H1 (cell line): ENCODE measurements around the gene NCAPG2. TPM values are rescaled to one million over a fixed set of nuclear protein-coding genes. Genes with fewer than 3 reads are reported as not detected.

ENCODE experiments used
- CTCF ChIA-PET: fragments of 300-600 bp; sonication (Branson Sonifier 250); formaldehyde crosslinking; loops from one replicate; lab custom pipeline; 2021; ENCODE audit not compliant: partially characterized antibody; lab: Charles Lee
- POLR2A ChIA-PET: fragments of 300-600 bp; sonication (Branson Sonifier 250); formaldehyde crosslinking; loops from one replicate; lab custom pipeline; 2021; ENCODE audit warnings: inconsistent platforms; ENCODE audit not compliant: partially characterized antibody; lab: Charles Lee
- DNase-seq, 2 experiments: peaks; one replicate each; pipeline versions ENCODE4 v3.0.0 to v3.0.0-alpha.2; 2010 to 2022; ENCODE audit warnings: low spot score in 2 of 2, low read depth in 1 of 2, mixed read lengths in 1 of 2
- FAIRE-seq: peaks from 2 replicates; lab custom pipeline; 2011; peaks lifted over from hg19 to GRCh38; lab: Jason Lieb, UNC
- H2AFZ ChIP-seq: 2 replicates; pipeline ENCODE4 v1.8.1; 2012; ENCODE audit warnings: low read length, inconsistent platforms
- H2AK5ac ChIP-seq: 2 replicates; pipeline ENCODE4 v1.6.1; 2013; ENCODE audit warnings: low read depth, low read length
- H2BK120ac ChIP-seq: replicated peaks from 2 replicates; pipeline ENCODE3; 2013; ENCODE audit warnings: low read depth, low read length, inconsistent platforms
- H2BK12ac ChIP-seq: 2 replicates; pipeline ENCODE4 v1.6.1; 2013; ENCODE audit warnings: low read depth, low read length
- H2BK15ac ChIP-seq: 2 replicates; pipeline ENCODE4 v1.6.1; 2013; ENCODE audit warnings: low read length
- H2BK20ac ChIP-seq: 2 replicates; pipeline ENCODE4 v1.6.1; 2013; ENCODE audit warnings: low read length
- H2BK5ac ChIP-seq: 2 replicates; pipeline ENCODE4 v1.6.1; 2013; ENCODE audit warnings: low read depth, low read length
- H3K14ac ChIP-seq: 2 replicates; pipeline ENCODE4 v1.6.1; 2013; ENCODE audit warnings: inconsistent platforms; ENCODE audit not compliant: insufficient read length
- H3K18ac ChIP-seq: 2 replicates; pipeline ENCODE4 v1.6.1; 2013; ENCODE audit warnings: low read length; ENCODE audit errors: extremely low read depth
- H3K23ac ChIP-seq: 2 replicates; pipeline ENCODE4 v1.6.1; 2013; ENCODE audit warnings: inconsistent platforms; ENCODE audit not compliant: insufficient read length
- H3K23me2 ChIP-seq: 2 replicates; pipeline ENCODE4 v1.6.1; 2013; ENCODE audit warnings: low read depth, low read length
- H3K27ac ChIP-seq: 2 replicates; pipeline ENCODE4 v1.6.1; 2011; ENCODE audit warnings: low read depth, low read length, inconsistent platforms
- H3K27me3 ChIP-seq, 4 experiments: replicated peaks in 1 of 4; 1 replicate in 1 of 4; 2 replicates in 3 of 4; pipeline versions ENCODE4 v1.6.1 to v1.8.1; 2011 to 2013; ENCODE audit warnings: low read length in 3 of 4, mild to moderate bottlenecking in 3 of 4, inconsistent platforms in 2 of 4, mixed read lengths in 2 of 4, moderate library complexity in 1 of 4; ENCODE audit not compliant: control insufficient read depth in 3 of 4, insufficient read depth in 3 of 4; ENCODE audit errors: extremely low read depth in 1 of 4
- H3K36me3 ChIP-seq, 4 experiments: 2 replicates each; pipeline versions ENCODE4 v1.6.1 to v1.8.1; 2011 to 2013; ENCODE audit warnings: mild to moderate bottlenecking in 4 of 4, low read length in 3 of 4, moderate library complexity in 2 of 4, control low read depth in 1 of 4, inconsistent platforms in 1 of 4; ENCODE audit not compliant: insufficient read depth in 4 of 4, control insufficient read depth in 2 of 4
- H3K4ac ChIP-seq: replicated peaks from 2 replicates; pipeline ENCODE3; 2013; ENCODE audit warnings: low read length, low read depth, mixed read lengths, inconsistent platforms; ENCODE audit not compliant: insufficient read length
- H3K4me1 ChIP-seq, 4 experiments: replicated peaks in 1 of 4; 1 replicate in 1 of 4; 2 replicates in 3 of 4; pipeline versions ENCODE4 v1.6.1 to v1.8.1; 2011 to 2013; ENCODE audit warnings: low read length in 3 of 4, inconsistent platforms in 2 of 4, mixed read lengths in 1 of 4; ENCODE audit not compliant: insufficient read depth in 4 of 4, control insufficient read depth in 3 of 4
- H3K4me2 ChIP-seq, 2 experiments: 2 replicates each; pipeline versions ENCODE4 v1.6.1 to v1.8.1; 2011 to 2013; ENCODE audit warnings: low read depth in 2 of 2, low read length in 2 of 2, control low read depth in 1 of 2, inconsistent platforms in 1 of 2, mild to moderate bottlenecking in 1 of 2; ENCODE audit not compliant: insufficient read depth in 1 of 2
- H3K4me3 ChIP-seq, 4 experiments: fragments of 200-600, 300-600 bp in 1 of 4; sonication (generic), shearing (Covaris generic), sonication (Bioruptor Twin) in 1 of 4; 2 replicates each; pipeline versions ENCODE4 v1.5.1 to v1.8.1; 2011 to 2016; ENCODE audit warnings: low read length in 4 of 4, low read depth in 3 of 4, control low read depth in 2 of 4, inconsistent platforms in 2 of 4, mild to moderate bottlenecking in 2 of 4, mixed read lengths in 1 of 4, moderate library complexity in 1 of 4; ENCODE audit not compliant: insufficient read depth in 2 of 4; ENCODE audit errors: extremely low read depth in 1 of 4
- H3K56ac ChIP-seq: replicated peaks from 2 replicates; pipeline ENCODE3; 2013; ENCODE audit warnings: low read depth, mild to moderate bottlenecking, mixed read lengths, low read length, inconsistent platforms; ENCODE audit not compliant: insufficient read length
- H3K79me1 ChIP-seq: 2 replicates; pipeline ENCODE4 v1.6.1; 2013; ENCODE audit warnings: low read depth, low read length, control low read depth
- H3K79me2 ChIP-seq, 2 experiments: 2 replicates each; pipeline versions ENCODE4 v1.6.1 to v1.8.1; 2012 to 2013; ENCODE audit warnings: low read length in 2 of 2, mild to moderate bottlenecking in 2 of 2, inconsistent platforms in 1 of 2; ENCODE audit not compliant: insufficient read depth in 2 of 2, control insufficient read depth in 1 of 2
- H3K9ac ChIP-seq, 4 experiments: replicated peaks in 1 of 4; 1 replicate in 1 of 4; 2 replicates in 3 of 4; pipeline versions ENCODE4 v1.6.1 to v1.8.1; 2011 to 2013; ENCODE audit warnings: low read depth in 3 of 4, low read length in 3 of 4, control low read depth in 2 of 4, mild to moderate bottlenecking in 2 of 4, moderate library complexity in 2 of 4, inconsistent platforms in 1 of 4; ENCODE audit errors: extremely low read depth in 1 of 4
- H3K9me3 ChIP-seq, 2 experiments: 2 replicates each; pipeline versions ENCODE4 v1.6.1 to v1.8.1; 2012 to 2013; ENCODE audit warnings: mild to moderate bottlenecking in 2 of 2, moderate library complexity in 2 of 2, control low read depth in 1 of 2, inconsistent platforms in 1 of 2, low read depth in 1 of 2, low read length in 1 of 2, mixed read lengths in 1 of 2; ENCODE audit not compliant: insufficient read depth in 2 of 2
- H4K20me1 ChIP-seq, 2 experiments: replicated peaks in 1 of 2; 2 replicates each; pipeline versions ENCODE3 to v1.8.1; 2011 to 2013; ENCODE audit warnings: inconsistent platforms in 2 of 2, low read length in 2 of 2, mild to moderate bottlenecking in 1 of 2; ENCODE audit not compliant: insufficient read depth in 2 of 2, control insufficient read depth in 1 of 2
- H4K5ac ChIP-seq: 2 replicates; pipeline ENCODE4 v1.6.1; 2013; ENCODE audit warnings: low read length, low read depth, mixed read lengths, inconsistent platforms; ENCODE audit not compliant: insufficient read length
- H4K8ac ChIP-seq: 2 replicates; pipeline ENCODE4 v1.8.0; 2013; ENCODE audit warnings: mild to moderate bottlenecking, moderate library complexity, low read length, inconsistent platforms; ENCODE audit not compliant: insufficient read depth; ENCODE audit errors: extremely low read depth
- H4K91ac ChIP-seq: replicated peaks from 2 replicates; pipeline ENCODE3; 2013; ENCODE audit warnings: low read length, mixed read lengths, inconsistent platforms; ENCODE audit not compliant: insufficient read length
- ATF3 ChIP-seq: IDR thresholded peaks from 2 replicates; pipeline ENCODE4 v1.6.1; 2011; ENCODE audit warnings: low read depth, mild to moderate bottlenecking, low read length; ENCODE audit not compliant: insufficient read depth
- BRCA1 ChIP-seq: IDR thresholded peaks from 2 replicates; pipeline ENCODE4 v1.6.1; 2012; ENCODE audit warnings: low read depth, low read length, improper control_type of control experiment
- CEBPB ChIP-seq: IDR thresholded peaks from 2 replicates; pipeline ENCODE4 v1.6.1; 2012; ENCODE audit warnings: low read depth, low read length
- EZH2 ChIP-seq: fragments of 200-600 bp; sonication (generic); IDR thresholded peaks from 2 replicates; pipeline ENCODE4 v1.7.1; 2012; ENCODE audit warnings: low read depth, mild to moderate bottlenecking, moderate library complexity, low read length, inconsistent platforms; ENCODE audit not compliant: severe bottlenecking
- GTF2F1 ChIP-seq: IDR thresholded peaks from 2 replicates; pipeline ENCODE4 v1.6.1; 2012; ENCODE audit warnings: low read depth, low read length, improper control_type of control experiment, borderline replicate concordance
- HDAC6 ChIP-seq: IDR thresholded peaks from one replicate; pipeline ENCODE4 v1.7.1; 2012; ENCODE audit warnings: low read depth, mild to moderate bottlenecking, inconsistent platforms, low read length, moderate library complexity
- KDM1A ChIP-seq: fragments of 200-600, 300-600 bp; sonication (generic); IDR thresholded peaks from 2 replicates; pipeline ENCODE4 v1.7.1; 2016; ENCODE audit warnings: mild to moderate bottlenecking, low read length, borderline replicate concordance
- POLR2A ChIP-seq, 2 experiments: IDR thresholded peaks; 1 replicate in 1 of 2; 2 replicates in 1 of 2; pipeline ENCODE4 v1.6.1; 2011; ENCODE audit warnings: low read depth in 2 of 2, low read length in 2 of 2, mild to moderate bottlenecking in 2 of 2; ENCODE audit errors: control extremely low read depth in 1 of 2
- RAD21 ChIP-seq, 2 experiments: IDR thresholded peaks in 1 of 2; conservative IDR thresholded peaks in 1 of 2; 2 replicates each; pipeline ENCODE4 v1.6.1; 2011; ENCODE audit warnings: low read depth in 2 of 2, low read length in 2 of 2, improper control_type of control experiment in 1 of 2, inconsistent platforms in 1 of 2, mild to moderate bottlenecking in 1 of 2, moderate library complexity in 1 of 2
- RBBP5 ChIP-seq: IDR thresholded peaks from 2 replicates; pipeline ENCODE4 v1.7.1; 2012; ENCODE audit warnings: low read depth, mild to moderate bottlenecking, inconsistent platforms, low read length, moderate library complexity, borderline replicate concordance
- SP4 ChIP-seq: IDR thresholded peaks from 2 replicates; pipeline ENCODE4 v1.6.1; 2012; ENCODE audit warnings: low read length, inconsistent platforms
- TAF7 ChIP-seq: optimal IDR thresholded peaks from 2 replicates; pipeline ENCODE3; 2011; ENCODE audit warnings: low read depth, mild to moderate bottlenecking, inconsistent platforms, low read length, moderate library complexity, borderline replicate concordance
- ZNF274 ChIP-seq: IDR thresholded peaks from 2 replicates; pipeline ENCODE4 v1.7.0; 2012; ENCODE audit warnings: low read length, borderline replicate concordance; ENCODE audit errors: extremely low read depth
- WGBS, 2 experiments: shearing (Covaris generic) in 1 of 2; methylation state at CpG; one replicate each; pipeline versions ENCODE4 v1.1.6 to v1.1.7; 2013 to 2015; ENCODE audit warnings: low lambda C conversion rate in 2 of 2, mixed read lengths in 2 of 2, inconsistent platforms in 1 of 2, low coverage in 1 of 2, missing lambda C conversion rate in 1 of 2; ENCODE audit not compliant: insufficient replicate concordance in 2 of 2, insufficient coverage in 1 of 2, insufficient read length in 1 of 2; ENCODE audit errors: extremely low coverage in 1 of 2, missing lambda C conversion rate in 1 of 2; 5-methylcytosine and 5-hydroxymethylcytosine counted together
- polyA plus RNA-seq, 7 experiments: library from polyadenylated mRNA; depleted of rRNA in 3 of 7; stranded (reverse) in 5 of 7; unstranded in 2 of 7; fragments of >200 nt in 5 of 7; fragments of 200-250 nt in 2 of 7; gene quantifications; 1 replicate in 5 of 7; 2 replicates in 1 of 7; 4 replicates in 1 of 7; pipeline versions ENCODE4 v1.2.1 to v1.2.3, GENCODE V29; 2011 to 2013; ENCODE audit warnings: missing spikeins in 2 of 7, mixed read lengths in 2 of 7
- total RNA-seq: library from RNA; stranded (reverse); fragmentation: NEBNext Ultra II Directional; extraction: Animal tissue kit (Norgen Biotek cat#: 25700); gene quantifications from 2 replicates; pipeline ENCODE4 v1.2.1, GENCODE V29; 2021

NCAPG2 gene
- total and polyA plus RNA-seq, 2 of the 8 experiments (the other 6 are each of a cell fraction or from before 2014, with no cell fraction given), result 49.9 to 119 TPM

- Histone ChIP-seq H3K14ac (no peak overlapping the region), H2AFZ (no peak overlapping the region), H2BK20ac (no peak overlapping the region), H3K9ac (no peak overlapping the region), H2AK5ac (no peak overlapping the region), H3K4me2 (no peak overlapping the region), H2BK120ac (no peak overlapping the region), H2BK15ac (no peak overlapping the region), H3K27me3 (no peaks in the 10 kb centered on the region), H4K91ac (no peak overlapping the region), H3K27ac (no peak overlapping the region), H3K23ac (no peak overlapping the region), H3K9me3 (no peaks in the 10 kb centered on the region), H2BK5ac (no peak overlapping the region), H3K79me2 (0 out of 4 replicates have a peak, but pooled peaks cover 0 to 4% of the 10 kb centered on the region in 2 experiments), H4K5ac (no peak overlapping the region), H3K4ac (no peak overlapping the region), H3K23me2 (no peaks in the 10 kb centered on the region), H3K4me1 (no peaks in the 10 kb centered on the region), H3K36me3 (peaks cover 24 to 95% (median 65%) of the 10 kb centered on the region in 4 experiments), H4K8ac (no peak overlapping the region), H2BK12ac (no peak overlapping the region), H3K18ac (no peak overlapping the region), H3K79me1 (peaks cover 2% of the 10 kb centered on the region; the same call in 1 of the 2 replicates), H4K20me1 (peaks cover 0 to 3% of the 10 kb centered on the region in 2 experiments), H3K56ac (no peak overlapping the region), H3K4me3 (no peak overlapping the region)
- DNase-seq, result no peak
- FAIRE-seq, result no peak
- ChIA-PET POLR2A (interaction anchor here (1.0 to 2.3 kb wide), 2 partner anchors 9 to 31 kb away, joined by 3 to 7 read pairs; no protein-coding TSS in a partner anchor), CTCF (interaction anchor here (1.1 to 1.2 kb wide), 3 partner anchors 8 to 45 kb away, joined by 3 to 4 read pairs (median 4); no protein-coding TSS in a partner anchor)
- 90% methylated on average over 7 of the region's 7 CpGs; no CpG with 5 or more reads in 1 of the 2 experiments for WGBS, 2 experiments
- TF ChIP-seq CEBPB, result no peak
- no peak for TF ChIP-seq HDAC6
- TF ChIP-seq GTF2F1, result no peak
- TF ChIP-seq SP4, result no peak
- TF ChIP-seq TAF7, result no peak
- no peak for TF ChIP-seq RAD21 (IDR thresholded peaks at IDR 0.05 in 1 of 2, conservative IDR thresholded peaks at IDR 0.05 in 1 of 2; ENCODE audit: low read depth in 2 of 2, low read length in 2 of 2)
- TF ChIP-seq ATF3, result no peak
- TF ChIP-seq ZNF274, result no peak
- TF ChIP-seq RBBP5, result no peak
- no peak for TF ChIP-seq BRCA1
- TF ChIP-seq EZH2, result no peak
- no peak for TF ChIP-seq KDM1A
- no peak for TF ChIP-seq POLR2A (IDR thresholded peaks at IDR 0.05; ENCODE audit: control extremely low read depth in 1 of 2, low read depth in 2 of 2, low read length in 2 of 2)
These were observed 17.2 kb downstream of the NCAPG2 start for GRCh38 chr7:158687406-158687805.
